Measurements from ENCODE around the gene CEBPA.

The CEBPA gene

GRCh38 chr19:33286899-33287298 is 15.4 kb downstream of the CEBPA start:
- H3K9ac ChIP-seq (ENCODE audit: low read length in 2 of 2) = no peak overlapping the region
- H3K4me1 ChIP-seq (ENCODE audit: control insufficient read depth, insufficient read depth, low read length) = no peaks in the 10 kb centered on the region
- no peaks in the 10 kb centered on the region for H3K36me3 ChIP-seq (ENCODE audit: control insufficient read depth in 2 of 2, insufficient read depth in 2 of 2, low read length in 2 of 2)
- H3K27me3 ChIP-seq (ENCODE audit: control insufficient read depth in 1 of 2, insufficient read depth in 2 of 2, low read length in 2 of 2) = no peaks in the 10 kb centered on the region
- no peak overlapping the region for H3K27ac ChIP-seq (ENCODE audit: low read length)
- peaks cover 10 to 18% of the 10 kb centered on the region in 2 donors for H3K9me3 ChIP-seq (ENCODE audit: control insufficient read depth in 2 of 2, low read length in 2 of 2)
- H3K4me3 ChIP-seq (ENCODE audit: low read length in 2 of 2) = no peak overlapping the region

DNA sequence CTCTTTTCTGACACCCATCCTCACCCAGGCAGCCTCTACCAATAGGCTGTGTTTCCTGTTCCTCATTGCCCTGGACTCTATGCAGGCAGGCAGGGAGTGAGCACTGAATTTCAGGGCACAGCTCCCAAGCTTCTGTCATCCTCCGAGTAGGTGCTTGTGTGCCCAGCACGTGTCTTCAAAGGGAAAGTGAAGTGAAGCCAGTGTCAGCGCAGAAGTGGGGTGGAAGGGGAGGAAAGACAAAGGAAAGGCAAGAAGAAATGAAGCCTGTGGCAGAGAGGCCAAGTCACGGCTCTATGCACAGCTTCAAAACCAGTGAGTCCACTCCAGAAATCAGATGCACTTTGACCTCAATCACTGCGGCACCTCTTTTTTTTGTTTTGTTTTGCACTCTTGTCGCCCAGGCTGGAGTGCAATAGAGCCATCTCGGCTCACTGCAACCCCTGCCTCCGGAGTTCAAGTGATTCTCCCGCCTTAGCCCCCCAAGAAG is 16.9 kb downstream of the CEBPA start:
- no peaks in the 10 kb centered on the region for H3K36me3 ChIP-seq (ENCODE audit: control insufficient read depth in 2 of 2, insufficient read depth in 2 of 2, low read length in 2 of 2)
- H3K27me3 ChIP-seq (ENCODE audit: control insufficient read depth in 1 of 2, insufficient read depth in 2 of 2, low read length in 2 of 2) = peaks cover 0 to 2% of the 10 kb centered on the region in 2 donors
- H3K27ac ChIP-seq (ENCODE audit: low read length) = no peak overlapping the region
- peaks cover 10 to 18% of the 10 kb centered on the region in 2 donors for H3K9me3 ChIP-seq (ENCODE audit: control insufficient read depth in 2 of 2, low read length in 2 of 2)
- H3K4me1 ChIP-seq (ENCODE audit: control insufficient read depth, insufficient read depth, low read length) = no peaks in the 10 kb centered on the region
- no peak overlapping the region for H3K9ac ChIP-seq (ENCODE audit: low read length in 2 of 2)
- H3K4me3 ChIP-seq (ENCODE audit: low read length in 2 of 2) = no peak overlapping the region

GRCh38 chr19:33284756-33285155 is 17.6 kb downstream of the CEBPA start:
- no peaks in the 10 kb centered on the region for H3K4me1 ChIP-seq (ENCODE audit: control insufficient read depth, insufficient read depth, low read length)
- no peak overlapping the region for H3K9ac ChIP-seq (ENCODE audit: low read length in 2 of 2)

GRCh38 chr19:33284146-33284643 is 18.1 kb downstream of the CEBPA start:
- Histone ChIP-seq H3K4me3 (ENCODE audit: low read length in 2 of 2) (no peak overlapping the region), H3K4me1 (ENCODE audit: control insufficient read depth, insufficient read depth, low read length) (no peaks in the 10 kb centered on the region), H3K9ac (ENCODE audit: low read length in 2 of 2) (no peak overlapping the region), H3K9me3 (ENCODE audit: control insufficient read depth in 2 of 2, low read length in 2 of 2) (peaks cover 7 to 11% of the 10 kb centered on the region in 2 donors), H3K36me3 (ENCODE audit: control insufficient read depth in 2 of 2, insufficient read depth in 2 of 2, low read length in 2 of 2) (no peaks in the 10 kb centered on the region), H3K27ac (ENCODE audit: low read length) (no peak overlapping the region), H3K27me3 (ENCODE audit: control insufficient read depth in 1 of 2, insufficient read depth in 2 of 2, low read length in 2 of 2) (peaks cover 0 to 2% of the 10 kb centered on the region in 2 donors)

More at GRCh38 chr19:33284756-33285155, 17.6 kb downstream of the CEBPA start:
- Histone ChIP-seq H3K9me3 (ENCODE audit: control insufficient read depth in 2 of 2, low read length in 2 of 2) (peaks cover 10 to 15% of the 10 kb centered on the region in 2 donors), H3K36me3 (ENCODE audit: control insufficient read depth in 2 of 2, insufficient read depth in 2 of 2, low read length in 2 of 2) (no peaks in the 10 kb centered on the region), H3K27me3 (ENCODE audit: control insufficient read depth in 1 of 2, insufficient read depth in 2 of 2, low read length in 2 of 2) (peaks cover 0 to 2% of the 10 kb centered on the region in 2 donors), H3K4me3 (ENCODE audit: low read length in 2 of 2) (no peak overlapping the region), H3K27ac (ENCODE audit: low read length) (no peak overlapping the region)

DNA sequence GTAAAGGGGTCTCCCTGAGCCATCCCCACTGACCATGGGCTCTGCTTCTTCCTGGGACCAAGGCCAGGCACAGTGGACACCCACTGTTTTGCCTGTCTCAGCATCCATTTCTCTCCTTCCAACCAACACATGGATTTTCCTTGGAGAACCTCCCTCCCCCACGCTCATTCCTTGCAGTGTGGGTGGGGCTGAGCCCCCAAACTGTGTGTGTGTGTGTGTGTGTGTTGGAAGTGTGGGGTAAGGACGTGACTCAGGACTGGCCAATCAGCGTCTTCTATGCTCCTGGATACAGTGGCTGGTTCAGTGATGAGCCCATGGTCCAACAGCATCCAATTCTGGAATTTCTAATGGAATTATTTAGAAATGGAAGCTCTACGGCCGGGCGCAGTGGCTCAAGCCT is 18.7 kb downstream of the CEBPA start:
- Histone ChIP-seq H3K9ac (ENCODE audit: low read length in 2 of 2) (no peak overlapping the region), H3K9me3 (ENCODE audit: control insufficient read depth in 2 of 2, low read length in 2 of 2) (peaks cover 7 to 11% of the 10 kb centered on the region in 2 donors), H3K27ac (ENCODE audit: low read length) (no peak overlapping the region)

DNA sequence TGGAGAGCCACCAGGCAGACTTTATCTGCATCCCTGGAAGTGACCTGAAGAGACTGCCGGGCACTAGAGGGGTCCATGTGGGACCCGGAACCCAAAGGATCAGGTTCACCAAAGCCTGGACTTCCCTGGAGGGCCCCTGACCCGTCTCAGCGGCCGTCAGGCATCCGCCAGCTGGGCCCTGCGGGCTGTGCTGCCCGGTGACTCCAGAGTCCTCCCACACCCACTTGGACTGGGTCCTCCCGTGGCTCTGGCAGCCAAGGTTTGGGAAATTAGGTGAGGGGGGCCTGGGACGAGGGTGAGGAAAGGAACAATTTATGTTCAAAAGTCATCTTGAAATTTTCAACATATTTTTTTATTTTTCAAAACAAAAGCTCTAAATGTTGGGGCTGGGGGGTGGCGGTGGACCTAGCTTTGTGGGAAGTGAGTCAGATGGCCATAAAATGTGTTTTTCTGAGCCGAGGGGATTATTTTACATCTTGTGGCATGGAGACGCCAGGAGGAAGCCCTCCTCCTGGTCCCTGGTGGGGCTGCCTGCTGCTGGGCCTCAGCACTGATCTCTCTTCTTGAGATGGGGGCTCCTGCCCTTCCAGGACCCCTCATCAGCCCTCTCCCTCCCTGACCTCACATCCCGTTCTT is 20.2 kb downstream of the CEBPA start:
- no peaks in the 10 kb centered on the region for H3K36me3 ChIP-seq (ENCODE audit: control insufficient read depth in 2 of 2, insufficient read depth in 2 of 2, low read length in 2 of 2)
- no peak overlapping the region for H3K27ac ChIP-seq (ENCODE audit: low read length)
- no peaks in the 10 kb centered on the region for H3K9me3 ChIP-seq (ENCODE audit: control insufficient read depth in 2 of 2, low read length in 2 of 2)
- no peaks in the 10 kb centered on the region for H3K4me1 ChIP-seq (ENCODE audit: control insufficient read depth, insufficient read depth, low read length)
- H3K27me3 ChIP-seq (ENCODE audit: control insufficient read depth in 1 of 2, insufficient read depth in 2 of 2, low read length in 2 of 2) = peaks cover 0 to 2% of the 10 kb centered on the region in 2 donors
- no peak overlapping the region for H3K4me3 ChIP-seq (ENCODE audit: low read length in 2 of 2)
- H3K9ac ChIP-seq (ENCODE audit: low read length in 2 of 2) = no peak overlapping the region

More for the DNA sequence above, 18.7 kb downstream of the CEBPA start:
- no peak overlapping the region for H3K4me3 ChIP-seq (ENCODE audit: low read length in 2 of 2)
- no peaks in the 10 kb centered on the region for H3K4me1 ChIP-seq (ENCODE audit: control insufficient read depth, insufficient read depth, low read length)
- no peaks in the 10 kb centered on the region for H3K36me3 ChIP-seq (ENCODE audit: control insufficient read depth in 2 of 2, insufficient read depth in 2 of 2, low read length in 2 of 2)
- peaks cover 0 to 2% of the 10 kb centered on the region in 2 donors for H3K27me3 ChIP-seq (ENCODE audit: control insufficient read depth in 1 of 2, insufficient read depth in 2 of 2, low read length in 2 of 2)

- Histone ChIP-seq H3K36me3 (ENCODE audit: control insufficient read depth in 2 of 2, insufficient read depth in 2 of 2, low read length in 2 of 2) (no peaks in the 10 kb centered on the region), H3K4me3 (ENCODE audit: low read length in 2 of 2) (no peak overlapping the region), H3K4me1 (ENCODE audit: control insufficient read depth, insufficient read depth, low read length) (no peaks in the 10 kb centered on the region), H3K9ac (ENCODE audit: low read length in 2 of 2) (no peak overlapping the region), H3K9me3 (ENCODE audit: control insufficient read depth in 2 of 2, low read length in 2 of 2) (no peaks in the 10 kb centered on the region), H3K27ac (ENCODE audit: low read length) (no peak overlapping the region), H3K27me3 (ENCODE audit: control insufficient read depth in 1 of 2, insufficient read depth in 2 of 2, low read length in 2 of 2) (peaks cover 0 to 2% of the 10 kb centered on the region in 2 donors)
Observed at GRCh38 chr19:33281296-33281926, 20.9 kb downstream of the CEBPA start.

DNA sequence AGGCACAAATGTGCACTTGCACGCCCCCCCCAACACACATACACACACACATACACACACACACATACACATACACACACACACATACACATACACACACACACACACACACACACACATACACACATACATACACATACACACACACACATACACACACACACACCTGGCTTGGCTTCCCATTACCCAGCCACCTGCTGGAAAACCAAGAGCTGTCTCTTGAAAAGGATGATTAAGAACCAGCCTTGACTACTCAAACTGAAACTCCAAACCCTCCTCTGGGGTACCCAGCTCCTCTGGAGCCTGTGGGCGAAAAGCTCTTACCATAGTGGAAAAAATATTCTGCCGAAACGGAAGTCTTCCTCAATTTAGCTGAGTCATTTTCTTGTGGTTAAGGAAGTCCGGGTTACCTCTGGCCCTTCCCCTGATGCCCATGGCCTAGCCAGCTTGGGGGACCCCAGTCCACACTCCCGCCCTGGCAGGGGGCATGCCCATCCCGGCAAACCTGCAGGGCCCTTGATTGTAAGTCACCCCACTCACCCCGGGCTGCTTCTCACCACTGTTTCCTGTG is 21.9 kb downstream of the CEBPA start:
- no peaks in the 10 kb centered on the region for H3K4me1 ChIP-seq (ENCODE audit: control insufficient read depth, insufficient read depth, low read length)
- H3K27ac ChIP-seq (ENCODE audit: low read length) = no peak overlapping the region
- H3K4me3 ChIP-seq (ENCODE audit: low read length in 2 of 2) = no peak overlapping the region
- no peak overlapping the region for H3K9ac ChIP-seq (ENCODE audit: low read length in 2 of 2)
- peaks cover 0 to 2% of the 10 kb centered on the region in 2 donors for H3K27me3 ChIP-seq (ENCODE audit: control insufficient read depth in 1 of 2, insufficient read depth in 2 of 2, low read length in 2 of 2)
- no peaks in the 10 kb centered on the region for H3K9me3 ChIP-seq (ENCODE audit: control insufficient read depth in 2 of 2, low read length in 2 of 2)
- no peaks in the 10 kb centered on the region for H3K36me3 ChIP-seq (ENCODE audit: control insufficient read depth in 2 of 2, insufficient read depth in 2 of 2, low read length in 2 of 2)

- no peak overlapping the region for H3K27ac ChIP-seq (ENCODE audit: low read length)
- H3K4me3 ChIP-seq (ENCODE audit: low read length in 2 of 2) = no peak overlapping the region
- no peak overlapping the region for H3K9ac ChIP-seq (ENCODE audit: low read length in 2 of 2)
- H3K9me3 ChIP-seq (ENCODE audit: control insufficient read depth in 2 of 2, low read length in 2 of 2) = no peaks in the 10 kb centered on the region
- H3K36me3 ChIP-seq (ENCODE audit: control insufficient read depth in 2 of 2, insufficient read depth in 2 of 2, low read length in 2 of 2) = no peaks in the 10 kb centered on the region
- H3K27me3 ChIP-seq (ENCODE audit: control insufficient read depth in 1 of 2, insufficient read depth in 2 of 2, low read length in 2 of 2) = peaks cover 0 to 2% of the 10 kb centered on the region in 2 donors
- peaks cover 3% of the 10 kb centered on the region for H3K4me1 ChIP-seq (ENCODE audit: control insufficient read depth, insufficient read depth, low read length)
Observed at GRCh38 chr19:33279430-33280350, 22.6 kb downstream of the CEBPA start.
